ENCODE measurements around the gene BICC1. TPM values are rescaled to one million over a fixed set of nuclear protein-coding genes. Genes with fewer than 3 reads are reported as not detected.

Gene BICC1
- total RNA-seq, 4 donors from 2014 or later: 28.8 to 39.0 (median 30.5) TPM

GRCh38 chr10:58742141-58742540 is 229.5 kb downstream of the BICC1 start:
- H3K4me1 ChIP-seq: no peaks in the 10 kb centered on the region
- no peaks in the 10 kb centered on the region for H3K9me3 ChIP-seq
- TF ChIP-seq CTCF (IDR thresholded peaks at IDR 0.05) (no peak), EP300 (IDR thresholded peaks at IDR 0.05) (no peak), POLR2A (IDR thresholded peaks at IDR 0.05) (no peak)
- DNase-seq (ENCODE audit: low spot score in 2 of 2): no peak
- no peak overlapping the region for H3K4me3 ChIP-seq
- H3K27me3 ChIP-seq: no peaks in the 10 kb centered on the region
- no peaks in the 10 kb centered on the region for H3K36me3 ChIP-seq
- 84 to 87% methylated on average over 1 of the region's 1 CpG for WGBS, 2 donors
- no peak overlapping the region for H3K27ac ChIP-seq

- Histone ChIP-seq H3K9me3 (no peaks in the 10 kb centered on the region), H3K27me3 (no peaks in the 10 kb centered on the region), H3K4me1 (no peaks in the 10 kb centered on the region), H3K27ac (no peak overlapping the region), H3K36me3 (no peaks in the 10 kb centered on the region), H3K4me3 (no peak overlapping the region)
- TF ChIP-seq CTCF (IDR thresholded peaks at IDR 0.05): no peak
- no peak for TF ChIP-seq POLR2A (IDR thresholded peaks at IDR 0.05)
- no peak for TF ChIP-seq EP300 (IDR thresholded peaks at IDR 0.05)
- 67 to 78% methylated on average over 3 of the region's 3 CpGs for WGBS, 2 donors
- DNase-seq (ENCODE audit: low spot score in 2 of 2): no peak
Measured at GRCh38 chr10:58743466-58744115, 230.9 kb downstream of the BICC1 start.

- H3K36me3 ChIP-seq: no peaks in the 10 kb centered on the region
- no peak overlapping the region for H3K27ac ChIP-seq
- H3K4me1 ChIP-seq: no peaks in the 10 kb centered on the region
- no peak overlapping the region for H3K4me3 ChIP-seq
- H3K27me3 ChIP-seq: no peaks in the 10 kb centered on the region
- no peak for TF ChIP-seq POLR2A (IDR thresholded peaks at IDR 0.05)
- no peak for TF ChIP-seq EP300 (IDR thresholded peaks at IDR 0.05)
- no peak for TF ChIP-seq CTCF (IDR thresholded peaks at IDR 0.05)
- no peak for DNase-seq (ENCODE audit: low spot score in 2 of 2)
- WGBS, 2 donors: 37 to 49% methylated on average over 2 of the region's 2 CpGs
- no peaks in the 10 kb centered on the region for H3K9me3 ChIP-seq
Measured at GRCh38 chr10:58746474-58747185, 234.0 kb downstream of the BICC1 start.

- WGBS, 2 donors: 41 to 55% methylated on average over 2 of the region's 2 CpGs
Measured at GRCh38 chr10:58747687-58748086, 235.0 kb downstream of the BICC1 start.

More at GRCh38 chr10:58747687-58748086, 235.0 kb downstream of the BICC1 start:
- Histone ChIP-seq H3K4me3 (no peak overlapping the region), H3K36me3 (no peaks in the 10 kb centered on the region), H3K9me3 (no peaks in the 10 kb centered on the region), H3K27me3 (no peaks in the 10 kb centered on the region), H3K27ac (no peak overlapping the region), H3K4me1 (no peaks in the 10 kb centered on the region)
- no peak for DNase-seq (ENCODE audit: low spot score in 2 of 2)
- TF ChIP-seq POLR2A (IDR thresholded peaks at IDR 0.05): no peak
- no peak for TF ChIP-seq CTCF (IDR thresholded peaks at IDR 0.05)
- TF ChIP-seq EP300 (IDR thresholded peaks at IDR 0.05): no peak
